ENCODE measurements around the gene PCDHA7.

PCDHA7 gene

GRCh38 chr5:140881889-140882590, 48.0 kb downstream of the PCDHA7 start, which contains the start of gene PCDHA13:
TSS of gene PCDHA13 (plus strand) at chr5:140882124. CDS start at chr5:140882269, 145 bp downstream.
- Histone ChIP-seq H3K36me3 (ENCODE audit: insufficient read depth, low read length) (no peaks in the 10 kb centered on the region), H3K9me3 (replicated peaks; ENCODE audit: low read length) (peaks cover 9% of the 10 kb centered on the region)

GRCh38 chr5:140882591-140882899, 48.5 kb downstream of the PCDHA7 start:
- Histone ChIP-seq H3K4me1 (ENCODE audit: control insufficient read depth, insufficient read depth, low read length) (no peaks in the 10 kb centered on the region), H3K9me3 (replicated peaks; ENCODE audit: low read length) (peaks cover 9% of the 10 kb centered on the region), H3K9ac (ENCODE audit: low read depth, low read length) (no peak overlapping the region), H3K4me3 (ENCODE audit: low read length) (no peak overlapping the region), H3K4me2 (ENCODE audit: low read length) (no peak overlapping the region), H3K27me3 (ENCODE audit: control insufficient read depth, insufficient read depth, low read length) (no peaks in the 10 kb centered on the region), H3K36me3 (ENCODE audit: insufficient read depth, low read length) (no peaks in the 10 kb centered on the region)

More at GRCh38 chr5:140881889-140882590, 48.0 kb downstream of the PCDHA7 start, which contains the start of gene PCDHA13:
- Histone ChIP-seq H3K4me1 (ENCODE audit: control insufficient read depth, insufficient read depth, low read length) (no peaks in the 10 kb centered on the region), H3K4me3 (ENCODE audit: low read length) (no peak within 1 kb of the TSS), H3K9ac (ENCODE audit: low read depth, low read length) (no peak within 1 kb of the TSS), H3K4me2 (ENCODE audit: low read length) (no peak within 1 kb of the TSS), H3K27me3 (ENCODE audit: control insufficient read depth, insufficient read depth, low read length) (no peaks in the 10 kb centered on the region)

GRCh38 chr5:140883373-140883772, 49.3 kb downstream of the PCDHA7 start:
- H3K9me3 ChIP-seq (replicated peaks; ENCODE audit: low read length): peaks cover 9% of the 10 kb centered on the region
- H3K9ac ChIP-seq (ENCODE audit: low read depth, low read length): no peak overlapping the region
- H3K36me3 ChIP-seq (ENCODE audit: insufficient read depth, low read length): no peaks in the 10 kb centered on the region
- no peaks in the 10 kb centered on the region for H3K27me3 ChIP-seq (ENCODE audit: control insufficient read depth, insufficient read depth, low read length)
- H3K4me3 ChIP-seq (ENCODE audit: low read length): no peak overlapping the region
- H3K4me2 ChIP-seq (ENCODE audit: low read length): no peak overlapping the region
- no peaks in the 10 kb centered on the region for H3K4me1 ChIP-seq (ENCODE audit: control insufficient read depth, insufficient read depth, low read length)

GRCh38 chr5:140883927-140884697, 50.0 kb downstream of the PCDHA7 start:
- Histone ChIP-seq H3K27me3 (ENCODE audit: control insufficient read depth, insufficient read depth, low read length) (no peaks in the 10 kb centered on the region), H3K4me2 (ENCODE audit: low read length) (no peak overlapping the region), H3K9me3 (replicated peaks; ENCODE audit: low read length) (peaks cover 9% of the 10 kb centered on the region), H3K9ac (ENCODE audit: low read depth, low read length) (no peak overlapping the region), H3K4me3 (ENCODE audit: low read length) (no peak overlapping the region), H3K36me3 (ENCODE audit: insufficient read depth, low read length) (no peaks in the 10 kb centered on the region), H3K4me1 (ENCODE audit: control insufficient read depth, insufficient read depth, low read length) (no peaks in the 10 kb centered on the region)

Data from skeletal muscle satellite cell (primary cell).